ENCODE results near the gene NOL12. TPM values are rescaled to one million over a fixed set of nuclear protein-coding genes. Genes with fewer than 3 reads are reported as not detected.

Gene NOL12
- total RNA-seq, 2 donors from 2014 or later, result 25.2 to 48.4 TPM

DNA sequence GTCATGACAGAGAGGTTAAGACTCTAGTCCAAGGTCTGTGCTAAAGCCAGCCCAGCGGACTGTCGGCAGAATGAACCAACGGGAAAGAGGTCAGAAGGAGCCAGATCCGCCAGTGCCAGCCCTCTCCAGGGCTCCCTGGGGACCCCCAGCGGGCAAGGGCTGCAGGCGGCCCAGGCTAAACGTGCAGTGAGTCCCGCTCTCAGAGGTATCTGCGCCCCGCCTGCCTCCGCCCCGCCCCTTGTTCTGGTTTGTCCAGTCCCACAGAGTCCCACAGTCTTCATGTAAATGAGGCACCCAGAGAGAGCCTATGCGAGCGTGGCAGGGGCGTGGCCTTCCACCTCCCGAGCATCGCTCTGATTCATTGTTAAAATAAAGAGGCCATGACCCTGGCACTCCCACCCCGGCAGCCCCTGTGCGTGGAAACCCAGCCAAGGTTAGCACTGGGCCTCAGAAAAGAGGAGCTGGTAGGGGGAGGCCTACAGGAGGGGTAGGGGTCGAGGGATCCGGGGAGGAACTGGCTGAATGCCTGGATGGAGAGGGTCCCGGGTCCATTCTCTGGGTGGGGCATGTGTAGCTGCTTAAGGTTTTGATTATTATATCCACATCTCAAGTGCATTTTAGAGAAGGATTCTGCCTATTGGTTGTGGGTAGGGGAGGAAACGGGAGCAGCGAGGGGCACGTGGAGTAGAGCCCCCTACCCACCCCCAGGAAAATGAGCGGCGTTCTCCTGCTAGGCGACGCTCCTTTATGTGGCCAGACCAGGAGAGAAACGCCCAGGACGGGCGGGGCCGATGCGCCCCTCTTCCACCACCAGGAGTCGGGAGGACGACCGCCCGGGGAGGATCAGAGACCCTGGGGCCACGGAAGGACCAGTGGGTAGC, 10.8 kb downstream of the NOL12 start, which contains the start of gene TRIOBP:
Gene TRIOBP, plus strand, starts transcription at position 392 of the 881 bp plus-strand sequence. CDS start 4,318 bp downstream, outside the sequence.
- intact Hi-C loops (cut with DNase I), result no loop called here
- no peaks in the 10 kb centered on the region for H3K27me3 ChIP-seq
- TF ChIP-seq, protein P1, sequence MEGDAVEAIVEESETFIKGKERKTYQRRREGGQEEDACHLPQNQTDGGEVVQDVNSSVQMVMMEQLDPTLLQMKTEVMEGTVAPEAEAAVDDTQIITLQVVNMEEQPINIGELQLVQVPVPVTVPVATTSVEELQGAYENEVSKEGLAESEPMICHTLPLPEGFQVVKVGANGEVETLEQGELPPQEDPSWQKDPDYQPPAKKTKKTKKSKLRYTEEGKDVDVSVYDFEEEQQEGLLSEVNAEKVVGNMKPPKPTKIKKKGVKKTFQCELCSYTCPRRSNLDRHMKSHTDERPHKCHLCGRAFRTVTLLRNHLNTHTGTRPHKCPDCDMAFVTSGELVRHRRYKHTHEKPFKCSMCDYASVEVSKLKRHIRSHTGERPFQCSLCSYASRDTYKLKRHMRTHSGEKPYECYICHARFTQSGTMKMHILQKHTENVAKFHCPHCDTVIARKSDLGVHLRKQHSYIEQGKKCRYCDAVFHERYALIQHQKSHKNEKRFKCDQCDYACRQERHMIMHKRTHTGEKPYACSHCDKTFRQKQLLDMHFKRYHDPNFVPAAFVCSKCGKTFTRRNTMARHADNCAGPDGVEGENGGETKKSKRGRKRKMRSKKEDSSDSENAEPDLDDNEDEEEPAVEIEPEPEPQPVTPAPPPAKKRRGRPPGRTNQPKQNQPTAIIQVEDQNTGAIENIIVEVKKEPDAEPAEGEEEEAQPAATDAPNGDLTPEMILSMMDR (IDR thresholded peaks at IDR 0.05), result peak; percentile 38
- H3K27ac ChIP-seq, result peak within 1 kb of the TSS; percentile 32
- peak within 1 kb of the TSS in 1 of 2 donors; percentile 44 for H3K9ac ChIP-seq (ENCODE audit: low read depth in 2 of 2, low read length in 2 of 2)
- H3K4me3 ChIP-seq, result peak within 1 kb of the TSS; percentile 9
- peak; percentile 97 for DNase-seq
- H3K36me3 ChIP-seq, result peaks cover 16% of the 10 kb centered on the region
- H3K4me1 ChIP-seq, result no peaks in the 10 kb centered on the region
- no peaks in the 10 kb centered on the region for H3K9me3 ChIP-seq

DNA sequence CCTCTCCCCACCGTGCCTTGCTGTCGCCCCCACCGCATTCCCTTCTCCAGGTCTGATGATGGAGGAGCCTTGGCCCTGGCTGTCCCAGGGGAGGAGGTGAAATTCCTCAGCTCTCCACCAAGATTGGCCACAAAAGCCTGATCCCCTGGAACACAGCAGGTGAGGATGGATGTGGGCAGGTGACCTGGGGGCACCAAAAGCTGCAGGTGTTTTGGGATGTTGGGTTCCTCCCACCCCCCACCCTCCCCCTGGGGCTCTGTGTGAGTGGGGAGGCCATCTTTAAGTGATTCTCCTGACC, 11.3 kb downstream of the NOL12 start:
- H3K4me3 ChIP-seq, result no peak overlapping the region

DNA sequence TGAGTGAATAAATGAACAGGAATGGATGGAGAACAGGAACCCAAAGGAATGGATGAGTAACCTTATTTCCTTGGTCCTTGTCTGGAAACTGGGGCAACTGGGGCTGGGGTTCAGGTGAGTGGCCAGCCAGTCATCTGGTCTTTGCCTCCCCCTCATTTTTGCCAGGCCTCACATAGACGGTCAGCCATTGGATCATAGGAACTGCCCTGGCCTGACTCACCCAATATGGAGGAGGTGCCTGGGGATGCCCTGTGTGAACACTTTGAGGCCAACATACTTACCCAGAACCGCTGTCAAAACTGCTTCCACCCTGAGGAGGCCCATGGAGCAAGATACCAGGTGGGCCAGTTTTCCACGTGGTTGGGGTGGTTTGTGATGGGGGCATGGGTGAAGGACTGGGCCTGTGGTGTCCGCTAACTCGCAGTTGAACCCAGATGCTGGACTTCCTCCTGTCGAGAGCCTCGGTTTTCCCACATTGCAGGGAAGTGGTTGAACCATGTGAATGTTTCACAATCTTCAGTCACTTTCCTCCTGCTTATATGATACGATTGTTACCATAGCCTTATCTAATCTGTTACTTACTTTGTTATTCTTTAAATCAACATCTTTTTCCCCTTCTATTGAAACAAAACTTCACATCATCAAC, 15.1 kb downstream of the NOL12 start:
- Histone ChIP-seq H3K4me1 (no peaks in the 10 kb centered on the region), H3K4me3 (no peak overlapping the region), H3K36me3 (no peaks in the 10 kb centered on the region), H3K27me3 (no peaks in the 10 kb centered on the region), H3K9me3 (no peaks in the 10 kb centered on the region), H3K9ac (ENCODE audit: low read depth in 2 of 2, low read length in 2 of 2) (no peak overlapping the region), H3K27ac (no peak overlapping the region)
- intact Hi-C loops (cut with DNase I), result no loop called here
- TF ChIP-seq, protein P1 (IDR thresholded peaks at IDR 0.05), result no peak
- no peak for DNase-seq

More for the DNA sequence above, 11.3 kb downstream of the NOL12 start:
- H3K36me3 ChIP-seq, result peaks cover 13% of the 10 kb centered on the region
- no peaks in the 10 kb centered on the region for H3K27me3 ChIP-seq
- no peak overlapping the region for H3K27ac ChIP-seq
- H3K9ac ChIP-seq (ENCODE audit: low read depth in 2 of 2, low read length in 2 of 2), result no peak overlapping the region
- TF ChIP-seq, protein P1 (IDR thresholded peaks at IDR 0.05), result no peak
- no peaks in the 10 kb centered on the region for H3K4me1 ChIP-seq
- no peak for DNase-seq
- no peaks in the 10 kb centered on the region for H3K9me3 ChIP-seq
- intact Hi-C loops (cut with DNase I), result no loop called here

DNA sequence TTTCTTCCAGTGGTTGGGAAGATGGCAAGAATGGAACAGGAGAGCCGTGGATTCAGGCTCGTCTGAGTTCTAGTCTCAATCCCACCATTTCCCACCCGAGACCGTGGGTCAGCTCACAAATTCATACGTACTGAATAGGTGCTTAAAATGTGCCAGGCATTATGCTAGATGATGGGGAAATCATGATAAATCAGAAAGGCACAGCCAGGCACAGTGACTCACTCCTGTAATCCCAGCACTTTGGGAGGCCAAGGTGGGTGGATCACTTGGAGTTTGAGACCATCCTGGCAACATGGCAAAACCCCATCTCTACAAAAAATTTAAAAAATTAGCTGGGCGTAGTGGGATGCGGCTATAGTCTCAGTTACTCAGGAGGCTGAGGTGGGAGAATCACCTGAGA, 17.8 kb downstream of the NOL12 start:
- H3K4me1 ChIP-seq, result no peaks in the 10 kb centered on the region
- H3K36me3 ChIP-seq, result no peaks in the 10 kb centered on the region
- intact Hi-C loops (cut with DNase I), result no loop called here
- H3K27ac ChIP-seq, result no peak overlapping the region
- no peak overlapping the region for H3K9ac ChIP-seq (ENCODE audit: low read depth in 2 of 2, low read length in 2 of 2)
- H3K9me3 ChIP-seq, result no peaks in the 10 kb centered on the region
- no peaks in the 10 kb centered on the region for H3K27me3 ChIP-seq
- TF ChIP-seq, protein P1 (IDR thresholded peaks at IDR 0.05), result no peak
- no peak for DNase-seq
- no peak overlapping the region for H3K4me3 ChIP-seq

DNA sequence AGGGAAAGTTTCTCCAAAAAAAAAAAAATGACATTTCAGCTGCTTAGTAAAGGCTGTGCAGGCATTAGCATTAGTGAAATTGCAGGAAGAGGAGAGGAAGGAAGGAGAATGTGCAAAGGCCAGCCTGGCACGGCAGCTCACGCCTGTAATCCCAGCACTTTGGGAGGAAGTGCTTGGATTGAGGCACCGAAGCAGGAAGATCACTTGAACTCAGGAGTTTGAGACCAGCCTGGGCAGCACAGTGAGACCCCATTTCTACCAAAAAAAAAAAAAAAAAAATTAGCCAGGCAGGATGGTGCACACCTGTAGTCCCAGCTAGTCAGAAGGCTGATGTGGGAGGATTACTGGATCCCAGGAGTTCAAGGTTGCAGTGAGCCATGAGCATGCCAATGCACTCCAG, 18.5 kb downstream of the NOL12 start:
- intact Hi-C loops (cut with DNase I), result no loop called here
- no peak overlapping the region for H3K9ac ChIP-seq (ENCODE audit: low read depth in 2 of 2, low read length in 2 of 2)

More for the DNA sequence above, 18.5 kb downstream of the NOL12 start:
- DNase-seq, result no peak
- Histone ChIP-seq H3K4me1 (no peaks in the 10 kb centered on the region), H3K9me3 (no peaks in the 10 kb centered on the region), H3K36me3 (no peaks in the 10 kb centered on the region), H3K27me3 (no peaks in the 10 kb centered on the region), H3K4me3 (no peak overlapping the region), H3K27ac (no peak overlapping the region)
- TF ChIP-seq, protein P1 (IDR thresholded peaks at IDR 0.05), result no peak
